K562 (cell line): ENCODE measurements around the gene GLG1. TPM values are rescaled to one million over a fixed set of nuclear protein-coding genes. Genes with fewer than 3 reads are reported as not detected.

ENCODE experiments used
- CBX3 ChIP-seq, 2 experiments: IDR thresholded peaks; 1 replicate in 1 of 2; 2 replicates in 1 of 2; pipeline ENCODE4 v1.6.1; 2012; ENCODE audit warnings: inconsistent platforms in 2 of 2, low read length in 2 of 2, borderline replicate concordance in 1 of 2, control low read depth in 1 of 2
- CEBPB ChIP-seq: fragments of 450-650 bp; IDR thresholded peaks from 2 replicates; pipeline ENCODE4 v1.6.1; 2016; ENCODE audit warnings: missing genetic modification characterization, missing compliant biosample characterization
- FOSL1 ChIP-seq: fragments of 200-800 bp; sonication (Bioruptor generic); conservative IDR thresholded peaks from 2 replicates; pipeline ENCODE4 v1.6.1; 2016; ENCODE audit warnings: missing genetic modification characterization, missing compliant biosample characterization
- MAFK ChIP-seq: IDR thresholded peaks from 2 replicates; pipeline ENCODE4 v1.6.1; 2011; ENCODE audit warnings: low read length, improper control_type of control experiment
- NFIX ChIP-seq: fragments of 250-450 bp; sonication (Bioruptor Pico); IDR thresholded peaks from 2 replicates; pipeline ENCODE4 v1.4.0; 2020; ENCODE audit warnings: low read depth, mild to moderate bottlenecking, moderate library complexity
- NONO ChIP-seq, 2 experiments: fragments of 200-400 bp in 1 of 2; fragments of 450-650 bp in 1 of 2; formaldehyde crosslinking in 1 of 2; IDR thresholded peaks; 2 replicates each; pipeline ENCODE4 v1.6.1; 2017; ENCODE audit warnings: low read depth in 2 of 2, mild to moderate bottlenecking in 2 of 2, moderate library complexity in 2 of 2, low read length in 1 of 2
- REST ChIP-seq, 2 experiments: fragments of 450-650 bp; formaldehyde crosslinking in 1 of 2; IDR thresholded peaks; 2 replicates each; pipeline versions ENCODE4 v1.4.0 to v1.6.1; 2014 to 2020; ENCODE audit warnings: mild to moderate bottlenecking in 2 of 2, borderline replicate concordance in 1 of 2, low read depth in 1 of 2
- TAF1 ChIP-seq: IDR thresholded peaks from 2 replicates; pipeline ENCODE4 v1.6.1; 2011; ENCODE audit warnings: mild to moderate bottlenecking, low read length, moderate library complexity; ENCODE audit not compliant: insufficient read depth, control insufficient read depth, severe bottlenecking; ENCODE audit errors: extremely low read depth
- ZBTB5 ChIP-seq: fragments of 450-650 bp; IDR thresholded peaks from 2 replicates; pipeline ENCODE4 v1.6.1; 2017; ENCODE audit warnings: antibody characterized with exemption
- ZNF121 ChIP-seq: sonication (generic); formaldehyde crosslinking; conservative IDR thresholded peaks from 2 replicates; pipeline ENCODE4 v1.8.0; 2022; ENCODE audit warnings: missing genetic modification reagents
- ZNF239 ChIP-seq: fragments of 250-450 bp; sonication (Bioruptor Pico); IDR thresholded peaks from 2 replicates; pipeline ENCODE4 v1.4.0; 2020; ENCODE audit warnings: mild to moderate bottlenecking
- ZNF609 ChIP-seq: sonication (generic); formaldehyde crosslinking; IDR thresholded peaks from 2 replicates; pipeline ENCODE4 v1.8.1; 2023; ENCODE audit warnings: missing genetic modification reagents, mild to moderate bottlenecking, borderline replicate concordance
- polyA plus RNA-seq, 8 experiments: library from polyadenylated mRNA; depleted of rRNA in 4 of 8; stranded (reverse) in 5 of 8; unstranded in 3 of 8; fragments of >200 nt; fragmentation: Nextera tagmentation in 2 of 8; fragmentation: Illumina TruSeq in 1 of 8; extraction: Ambion mirVana in 2 of 8; extraction: Trizol in 1 of 8; gene quantifications; 2 replicates each; pipeline versions ENCODE4 v1.2.1 to v1.2.3, GENCODE V29; 2011 to 2014; ENCODE audit warnings: inconsistent platforms in 1 of 8, missing spikeins in 1 of 8
- total RNA-seq, 7 experiments: library from RNA; depleted of rRNA in 6 of 7; stranded (reverse); fragments of >200 nt in 6 of 7; fragmentation: Illumina TruSeq in 2 of 7; extraction: Trizol in 2 of 7; gene quantifications; 2 replicates each; pipeline versions ENCODE4 v1.2.1 to v1.2.3, GENCODE V29; 2011 to 2021; ENCODE audit warnings: low replicate concordance in 1 of 7

Gene GLG1
- total and polyA plus RNA-seq, 9 of the 15 experiments (the other 6 are each of a cell fraction or from before 2014, with no cell fraction given), result 6.2 to 36.0 (median 23.6) TPM

- TF ChIP-seq REST (IDR thresholded peaks at IDR 0.05; ENCODE audit: borderline replicate concordance) (peak; percentile 56), REST (CRISPR knock-in tag; IDR thresholded peaks at IDR 0.05; ENCODE audit: low read depth) (no peak), TAF1 (peak; percentile 20), ZNF121 (CRISPR knock-in tag) (peak; percentile 66), NONO (IDR thresholded peaks at IDR 0.05; ENCODE audit: low read depth in 2 of 2, low read length in 1 of 2) (no peak), FOSL1 (peak; percentile 96), ZBTB5 (no peak), MAFK (peak; percentile 90), ZNF239 (no peak), NFIX (no peak), ZNF609 (CRISPR knock-in tag) (0 out of 2 replicates have a peak, but pooled peaks have one; percentile 43), CEBPB (tag) (peak; percentile 95), CBX3 (IDR thresholded peaks at IDR 0.05; ENCODE audit: borderline replicate concordance in 1 of 2, low read length in 2 of 2) (peak in 1 of 2 experiments; percentile 77; a peak in 1 of 3 replicates)
Measured at GRCh38 chr16:74563828-74564263, 43.1 kb downstream of the GLG1 start (continued).
